Measurements from ENCODE around the gene PERCC1.
"Not testable (repeated sequence)": the region's sequence is repeated elsewhere in the genome, so short reads cannot be mapped to it uniquely, and the experiment has no call there.

Gene PERCC1

GRCh38 chr16:1469141-1469540, 38.3 kb downstream of the PERCC1 start:
- not testable (repeated sequence) for DNase-seq (ENCODE audit: low read depth, low spot score)

- no peak for DNase-seq (ENCODE audit: low read depth, low spot score)
Observed at GRCh38 chr16:1469693-1470201, 38.9 kb downstream of the PERCC1 start.

- DNase-seq (ENCODE audit: low read depth, low spot score): no peak
Observed at GRCh38 chr16:1470481-1471251, 39.8 kb downstream of the PERCC1 start.

GRCh38 chr16:1471569-1472194, 40.8 kb downstream of the PERCC1 start:
- no peak for DNase-seq (ENCODE audit: low read depth, low spot score)

- no peak for DNase-seq (ENCODE audit: low read depth, low spot score)
Observed at GRCh38 chr16:1472974-1473373, 42.1 kb downstream of the PERCC1 start.

- no peak for DNase-seq (ENCODE audit: low read depth, low spot score)
Observed at GRCh38 chr16:1474082-1474795, 43.4 kb downstream of the PERCC1 start.

- peak; percentile 37 for DNase-seq (ENCODE audit: low read depth, low spot score)
Observed at GRCh38 chr16:1474796-1475551, 44.1 kb downstream of the PERCC1 start, which contains the start of gene CLCN7. Gene CLCN7 (minus strand): TSS chr16:1475028. CDS start chr16:1474974, 54 bp downstream.

- no peak for DNase-seq (ENCODE audit: low read depth, low spot score)
Observed at GRCh38 chr16:1475552-1476114, 44.8 kb downstream of the PERCC1 start.

- DNase-seq (ENCODE audit: low read depth, low spot score): no peak
Observed at GRCh38 chr16:1477033-1477432, 46.2 kb downstream of the PERCC1 start.

GRCh38 chr16:1478937-1479336, 48.1 kb downstream of the PERCC1 start:
- DNase-seq (ENCODE audit: low read depth, low spot score): not testable (repeated sequence)

GRCh38 chr16:1481906-1482835, 51.3 kb downstream of the PERCC1 start:
- no peak for DNase-seq (ENCODE audit: low read depth, low spot score)

All from brain pericyte (primary cell).